HepG2 (cell line): Measurements from ENCODE around the gene DOK4.

ENCODE experiments used
- ADNP ChIP-seq: sonication (generic); formaldehyde crosslinking; IDR thresholded peaks from 2 replicates; pipeline ENCODE4 v1.4.0; 2020; ENCODE audit warnings: missing genetic modification reagents
- BHLHE40 ChIP-seq: IDR thresholded peaks from 2 replicates; pipeline ENCODE4 v1.6.1; 2011; ENCODE audit warnings: low read length, improper control_type of control experiment
- MIXL1 ChIP-seq: IDR thresholded peaks from 2 replicates; pipeline ENCODE4 v1.6.1; 2016
- ZFP62 ChIP-seq: sonication (generic); formaldehyde crosslinking; IDR thresholded peaks from 2 replicates; pipeline ENCODE4 v1.4.0; 2020; ENCODE audit warnings: missing genetic modification reagents
- TF ChIP-seq, protein P1 (sequence below): sonication (generic); formaldehyde crosslinking; IDR thresholded peaks from 2 replicates; pipeline ENCODE4 v1.5.0; 2020; ENCODE audit warnings: mild to moderate bottlenecking, missing genetic modification reagents, moderate library complexity

DNA sequence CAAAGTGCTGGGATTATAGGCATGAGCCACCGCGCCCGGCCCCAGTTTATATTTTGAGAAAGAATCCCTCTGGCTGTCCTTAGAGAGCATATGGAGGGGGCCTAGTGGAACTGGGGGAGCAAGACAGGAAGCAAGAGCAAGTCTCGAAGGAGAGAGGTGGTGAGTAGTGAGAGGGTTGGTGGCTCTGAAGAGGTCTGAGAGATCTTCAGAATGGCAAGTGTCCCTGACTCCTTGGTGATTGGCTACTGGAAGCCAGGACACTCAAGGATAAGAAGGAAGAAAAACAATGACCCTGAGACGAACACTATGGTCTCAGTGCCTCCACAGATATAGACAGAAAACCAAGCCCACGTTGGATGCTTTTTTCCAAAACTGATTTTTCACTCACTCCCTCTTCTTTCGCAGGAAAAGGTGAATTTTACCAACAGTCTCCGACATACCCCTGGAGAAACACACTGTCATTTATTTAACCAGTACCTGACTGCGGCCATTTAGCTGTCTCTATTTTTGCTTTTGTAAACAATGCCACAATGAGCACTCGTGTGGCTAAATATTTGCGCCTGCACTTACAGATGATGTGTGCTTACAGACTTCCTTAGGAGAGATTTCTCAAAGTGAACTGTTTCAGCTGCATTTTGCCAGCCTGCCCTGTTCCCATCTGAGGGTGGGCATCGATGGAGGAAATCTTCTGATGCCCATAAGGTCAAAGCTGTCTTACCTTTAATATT lies 15.9 kb upstream of the DOK4 start:
- no peak for TF ChIP-seq ZFP62
- TF ChIP-seq, protein P1, sequence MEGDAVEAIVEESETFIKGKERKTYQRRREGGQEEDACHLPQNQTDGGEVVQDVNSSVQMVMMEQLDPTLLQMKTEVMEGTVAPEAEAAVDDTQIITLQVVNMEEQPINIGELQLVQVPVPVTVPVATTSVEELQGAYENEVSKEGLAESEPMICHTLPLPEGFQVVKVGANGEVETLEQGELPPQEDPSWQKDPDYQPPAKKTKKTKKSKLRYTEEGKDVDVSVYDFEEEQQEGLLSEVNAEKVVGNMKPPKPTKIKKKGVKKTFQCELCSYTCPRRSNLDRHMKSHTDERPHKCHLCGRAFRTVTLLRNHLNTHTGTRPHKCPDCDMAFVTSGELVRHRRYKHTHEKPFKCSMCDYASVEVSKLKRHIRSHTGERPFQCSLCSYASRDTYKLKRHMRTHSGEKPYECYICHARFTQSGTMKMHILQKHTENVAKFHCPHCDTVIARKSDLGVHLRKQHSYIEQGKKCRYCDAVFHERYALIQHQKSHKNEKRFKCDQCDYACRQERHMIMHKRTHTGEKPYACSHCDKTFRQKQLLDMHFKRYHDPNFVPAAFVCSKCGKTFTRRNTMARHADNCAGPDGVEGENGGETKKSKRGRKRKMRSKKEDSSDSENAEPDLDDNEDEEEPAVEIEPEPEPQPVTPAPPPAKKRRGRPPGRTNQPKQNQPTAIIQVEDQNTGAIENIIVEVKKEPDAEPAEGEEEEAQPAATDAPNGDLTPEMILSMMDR (CRISPR knock-in tag) = no peak
- TF ChIP-seq BHLHE40 = no peak
- no peak for TF ChIP-seq MIXL1
- no peak for TF ChIP-seq ADNP (CRISPR knock-in tag)
